Adipose tissue (tissue), 3 donors: ENCODE data around the gene GABARAP. TPM values are rescaled to one million over a fixed set of nuclear protein-coding genes. Genes with fewer than 3 reads are reported as not detected.

Experiments
- H3K27ac ChIP-seq: one replicate; pipeline ENCODE4 v1.5.1; 2013; ENCODE audit warnings: low read depth, low read length
- WGBS, 3 donors: extraction: QIAGEN DNeasy Blood & Tissue Kit; methylation state at CpG; one replicate each; pipeline ENCODE4 v1.1.7; 2013; 5-methylcytosine and 5-hydroxymethylcytosine counted together
- polyA plus RNA-seq, 3 donors: library from polyadenylated mRNA; stranded (reverse); fragments of 200-250 nt; gene quantifications; one replicate each; pipeline ENCODE4 v1.2.3, GENCODE V29; 2013
- donor health status: healthy with polysubstance abuse.
- donor health status: Bipolar disorder and iron deficiency.
- donor health status: healthy.

The GABARAP gene
- polyA plus RNA-seq, 3 donors = 485 to 1,093 (median 668) TPM

DNA sequence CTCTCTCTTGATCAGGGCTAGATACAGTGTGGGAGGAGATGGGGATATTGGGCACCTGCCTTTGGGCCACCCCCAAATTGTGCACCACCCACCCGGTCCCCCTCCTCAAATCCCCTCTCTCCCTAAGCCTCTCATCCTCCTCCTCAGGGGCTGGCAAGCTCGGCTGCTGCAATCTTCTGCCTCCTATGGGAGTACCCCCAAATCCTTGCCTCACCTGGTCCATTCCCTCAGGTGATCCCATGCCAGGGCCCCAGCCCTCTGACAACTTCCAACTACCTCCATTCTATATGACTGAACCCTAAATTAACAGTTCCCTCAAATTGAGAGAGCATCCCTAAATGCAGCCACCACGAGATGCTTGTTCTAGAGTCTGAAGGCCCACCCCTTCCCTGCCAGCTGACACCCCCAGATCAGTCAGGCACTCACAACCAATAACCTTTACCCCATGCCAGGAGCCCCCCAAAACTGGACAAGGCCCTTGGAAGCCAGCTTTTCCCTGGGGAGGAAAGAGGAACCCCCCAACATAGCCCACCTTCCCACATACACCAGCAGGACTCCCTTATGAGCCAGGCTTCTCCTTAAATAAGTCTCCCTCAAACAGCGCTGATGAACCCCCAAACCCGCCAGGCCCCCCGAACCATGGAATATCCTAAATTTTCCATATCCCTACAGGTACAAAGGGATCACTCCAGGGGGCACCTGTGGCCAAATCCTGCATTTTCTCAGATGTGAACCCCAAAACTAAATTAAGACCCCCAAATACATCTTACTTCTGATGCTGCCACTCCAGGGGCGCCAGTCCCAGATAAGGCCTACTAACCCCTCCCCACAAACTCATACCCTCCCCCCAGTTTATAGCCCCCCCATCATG lies 25.8 kb downstream of the GABARAP start:
- WGBS, 3 donors = 22 to 34% (median 25%) methylated on average over 7 of the region's 7 CpGs
- H3K27ac ChIP-seq = no peak overlapping the region

DNA sequence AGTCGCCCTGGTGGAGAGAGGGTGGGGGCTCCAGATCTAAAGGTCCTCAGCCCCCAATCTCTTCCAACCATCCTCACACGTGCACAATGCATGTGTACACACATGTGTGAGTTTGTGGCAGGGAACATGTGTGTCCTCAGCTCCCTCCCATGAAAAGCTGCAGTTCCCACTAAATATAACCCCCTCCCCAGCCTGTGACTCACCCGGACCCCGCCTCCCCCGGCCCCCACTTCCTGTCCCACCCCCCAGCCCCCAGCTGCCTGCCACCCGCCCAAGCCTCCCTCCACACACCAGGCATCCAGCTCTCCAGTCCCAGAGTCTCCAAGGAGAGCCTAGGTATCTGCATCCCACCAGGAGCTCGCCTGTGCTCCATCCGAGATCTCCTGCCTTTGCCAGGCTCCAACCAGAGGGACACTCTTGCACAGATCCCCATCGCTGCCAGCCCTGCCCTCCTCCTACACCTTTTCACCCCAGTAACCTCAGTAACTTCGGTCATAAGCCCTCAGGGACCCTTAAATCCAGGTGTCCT lies 26.5 kb downstream of the GABARAP start:
- 8 to 27% (median 18%) methylated on average over 9 to 10 of the region's 10 CpGs for WGBS, 3 donors

DNA sequence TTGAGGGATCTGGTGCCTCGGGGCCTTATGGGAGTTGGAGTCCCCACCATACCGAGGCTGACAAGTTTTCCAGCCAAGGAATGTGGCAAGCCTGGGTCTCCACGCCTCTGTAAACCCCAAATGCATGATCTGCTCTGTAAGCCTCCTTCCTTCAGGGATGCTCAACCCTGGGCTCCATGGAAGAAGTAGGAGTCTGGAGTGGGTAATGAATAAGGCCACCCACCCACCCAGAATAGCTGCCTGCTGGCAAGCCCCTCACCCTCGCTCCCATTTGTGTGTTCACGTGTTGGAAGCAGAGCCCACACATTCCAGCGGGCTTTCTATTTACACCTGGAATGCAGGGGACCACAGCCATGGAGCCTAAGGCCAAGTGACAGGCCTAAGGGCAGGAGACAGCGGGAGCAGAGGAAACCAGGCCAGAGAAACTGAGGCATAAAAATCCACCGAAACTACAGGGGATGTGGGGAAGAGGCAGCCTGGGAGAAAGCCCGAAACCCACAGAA lies 27.1 kb downstream of the GABARAP start:
- WGBS, 3 donors = 21 to 28% (median 22%) methylated on average over 9 of the region's 9 CpGs
- H3K27ac ChIP-seq = no peak overlapping the region

More for the DNA sequence above, 26.5 kb downstream of the GABARAP start:
- H3K27ac ChIP-seq = no peak overlapping the region

DNA sequence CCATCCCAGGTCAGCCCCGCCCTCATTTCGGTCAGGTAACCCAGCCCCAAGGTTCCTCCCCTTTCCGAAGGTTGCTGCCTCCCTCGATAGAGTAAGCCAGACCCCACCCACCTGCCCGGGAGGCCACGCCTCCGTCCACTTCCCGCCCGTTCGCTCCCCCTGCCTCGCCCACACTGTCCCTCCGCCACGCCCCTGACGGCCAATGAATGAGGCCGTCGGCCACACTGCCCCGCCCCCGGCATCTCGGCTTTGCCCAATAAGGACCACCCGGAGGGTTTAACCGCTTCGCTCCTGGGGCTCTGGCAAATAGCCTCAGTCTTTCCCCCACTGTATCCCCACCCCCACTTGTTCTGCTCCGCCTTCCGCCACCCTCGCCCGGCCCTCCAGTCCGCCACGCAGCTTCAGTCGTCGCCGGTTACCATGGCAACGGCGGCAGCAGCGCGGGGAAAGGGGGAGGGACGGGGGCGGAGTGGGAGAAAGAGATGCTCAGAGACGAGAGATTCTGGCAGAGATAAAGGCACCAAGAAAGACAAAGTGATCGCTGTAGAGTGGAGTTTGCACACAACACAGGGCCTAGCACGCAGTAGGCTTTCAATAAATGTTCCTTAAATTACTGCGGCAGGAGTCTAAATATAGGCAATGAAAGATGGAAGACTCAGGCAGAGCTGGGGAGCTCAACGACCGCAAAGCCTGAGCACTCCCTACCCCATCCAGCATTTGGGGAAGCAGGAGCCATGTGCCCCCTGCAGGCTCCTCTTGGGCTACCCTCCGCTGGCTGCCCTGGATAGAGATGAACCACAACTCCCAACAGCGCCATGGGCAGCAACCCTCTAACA lies 27.7 kb downstream of the GABARAP start:
- H3K27ac ChIP-seq = no peak overlapping the region
- 0 to 1% (median 1%) methylated on average over 44 to 45 of the region's 45 CpGs for WGBS, 3 donors

DNA sequence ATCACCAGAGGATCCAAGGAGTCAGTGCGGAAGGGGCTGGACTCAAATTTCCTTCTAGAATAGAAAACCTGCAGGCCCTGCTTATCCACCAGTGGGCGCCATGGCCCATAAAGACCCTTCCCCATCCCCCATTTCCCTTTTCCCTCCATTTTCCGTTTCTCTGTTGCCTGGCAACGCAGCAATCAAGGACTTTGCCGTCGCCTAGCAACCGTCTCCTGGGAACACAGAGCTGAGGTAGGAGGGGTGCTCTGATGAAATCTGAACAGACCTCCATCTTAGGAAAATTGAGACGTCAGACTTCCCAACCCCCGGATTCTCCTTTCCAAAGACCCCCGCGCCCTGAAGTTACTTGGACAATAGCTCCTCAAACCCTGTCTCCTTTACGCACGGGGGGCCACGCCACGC lies 28.4 kb downstream of the GABARAP start:
- 2 to 5% (median 3%) methylated on average over 15 of the region's 15 CpGs for WGBS, 3 donors
- H3K27ac ChIP-seq = no peak overlapping the region

DNA sequence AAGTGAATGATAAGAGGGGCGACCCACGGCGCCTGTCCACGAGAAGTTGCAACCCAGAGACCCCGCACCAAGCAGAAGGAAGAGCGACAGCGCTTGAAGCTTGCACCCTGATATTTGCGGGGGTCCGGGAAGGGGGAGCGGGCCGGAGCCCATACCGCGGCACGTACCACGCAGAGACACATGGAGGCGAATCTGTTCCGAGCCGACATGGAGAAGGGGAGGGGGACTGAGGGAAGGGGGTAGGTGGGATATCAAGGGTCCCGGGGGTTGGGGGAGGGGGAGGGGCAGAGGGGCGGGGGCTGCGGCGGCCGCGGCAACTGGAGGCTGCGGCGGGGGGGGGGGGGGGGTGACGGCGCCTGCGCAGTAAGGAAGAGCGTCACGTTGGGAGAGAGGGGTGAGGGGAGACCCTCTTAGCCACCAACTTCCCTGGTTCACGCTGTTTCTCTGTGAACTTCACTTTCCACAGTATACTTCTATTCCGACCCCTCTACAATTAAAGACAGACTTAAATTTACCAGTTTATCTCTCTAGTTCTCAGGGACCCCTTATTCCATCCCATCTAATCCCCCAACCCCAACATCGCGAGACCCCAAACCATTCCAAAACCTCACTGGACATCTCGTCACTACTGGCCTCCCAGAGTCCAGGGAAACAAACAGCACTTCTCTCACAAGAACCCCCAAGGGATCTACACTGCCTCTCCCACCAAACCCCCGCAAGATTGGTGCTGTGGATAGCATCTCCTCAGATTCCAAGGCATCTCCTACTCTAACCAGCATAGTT lies 30.6 kb downstream of the GABARAP start:
- 39 to 62% (median 58%) methylated on average over 24 to 34 of the region's 37 CpGs for WGBS, 3 donors
- H3K27ac ChIP-seq = no peak overlapping the region

DNA sequence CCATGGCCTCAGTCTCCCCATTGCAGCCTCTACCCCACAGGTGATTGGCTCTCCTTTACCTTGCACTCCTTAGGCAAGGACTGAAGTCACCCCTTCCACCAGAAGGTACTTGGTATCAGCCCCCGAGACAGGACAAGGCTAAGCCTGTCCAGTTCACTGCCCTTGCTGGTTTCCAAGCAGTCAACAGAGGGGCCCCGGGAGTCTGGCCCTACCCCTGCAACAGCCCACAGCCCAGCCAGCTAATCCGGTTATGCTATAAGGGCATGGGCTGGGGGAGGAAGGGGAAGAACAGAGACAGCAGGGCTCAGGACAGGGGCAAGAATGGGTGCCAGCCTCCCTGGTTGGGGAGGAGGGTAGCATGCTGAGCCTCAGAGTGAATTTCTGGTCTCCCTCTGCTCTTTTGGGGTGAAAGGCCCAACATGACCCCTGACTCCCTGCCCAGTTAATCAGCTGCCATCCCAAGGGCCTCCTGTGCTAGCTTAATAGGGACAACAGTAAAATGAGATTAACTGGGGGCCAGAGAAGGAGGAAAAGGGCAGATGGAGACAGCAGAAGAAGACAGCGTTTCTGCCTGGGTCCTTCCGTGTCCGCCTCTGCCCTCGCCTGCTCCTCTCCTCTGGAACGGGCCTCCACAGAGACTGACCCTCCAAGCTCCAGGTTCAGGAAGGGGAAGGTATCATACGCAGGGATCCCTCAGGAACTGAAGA lies 33.3 kb downstream of the GABARAP start:
- WGBS, 3 donors = 82 to 91% (median 85%) methylated on average over 9 of the region's 9 CpGs
- no peak overlapping the region for H3K27ac ChIP-seq

DNA sequence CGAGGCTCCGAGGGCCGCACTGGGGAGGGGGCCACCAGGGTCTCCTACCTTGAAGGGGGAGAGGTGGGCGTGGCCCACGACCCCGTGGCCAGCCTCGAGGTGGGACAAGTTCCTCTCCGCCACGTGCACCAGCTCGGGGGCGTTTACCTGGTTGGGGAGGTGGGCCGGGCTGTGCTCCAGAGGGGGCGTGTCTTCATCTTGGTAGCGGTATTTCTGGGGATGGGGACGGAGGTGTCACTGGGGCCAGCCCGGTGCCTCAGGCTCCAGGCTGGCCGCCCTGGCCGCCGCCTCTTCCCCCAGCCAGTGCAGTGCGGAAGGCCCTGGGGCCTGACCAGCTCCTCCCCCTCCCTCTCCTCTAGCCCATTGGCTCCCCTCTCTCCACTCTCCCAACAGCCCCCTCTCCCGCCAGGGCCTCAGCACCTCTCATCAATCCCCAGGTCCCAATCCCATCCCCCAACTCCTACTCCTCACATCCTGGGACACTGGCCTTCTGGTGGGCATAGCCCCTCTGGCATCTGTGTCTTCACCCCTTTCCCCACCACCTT lies 34.1 kb downstream of the GABARAP start:
- 49 to 71% (median 58%) methylated on average over 21 of the region's 21 CpGs for WGBS, 3 donors
- no peak overlapping the region for H3K27ac ChIP-seq

DNA sequence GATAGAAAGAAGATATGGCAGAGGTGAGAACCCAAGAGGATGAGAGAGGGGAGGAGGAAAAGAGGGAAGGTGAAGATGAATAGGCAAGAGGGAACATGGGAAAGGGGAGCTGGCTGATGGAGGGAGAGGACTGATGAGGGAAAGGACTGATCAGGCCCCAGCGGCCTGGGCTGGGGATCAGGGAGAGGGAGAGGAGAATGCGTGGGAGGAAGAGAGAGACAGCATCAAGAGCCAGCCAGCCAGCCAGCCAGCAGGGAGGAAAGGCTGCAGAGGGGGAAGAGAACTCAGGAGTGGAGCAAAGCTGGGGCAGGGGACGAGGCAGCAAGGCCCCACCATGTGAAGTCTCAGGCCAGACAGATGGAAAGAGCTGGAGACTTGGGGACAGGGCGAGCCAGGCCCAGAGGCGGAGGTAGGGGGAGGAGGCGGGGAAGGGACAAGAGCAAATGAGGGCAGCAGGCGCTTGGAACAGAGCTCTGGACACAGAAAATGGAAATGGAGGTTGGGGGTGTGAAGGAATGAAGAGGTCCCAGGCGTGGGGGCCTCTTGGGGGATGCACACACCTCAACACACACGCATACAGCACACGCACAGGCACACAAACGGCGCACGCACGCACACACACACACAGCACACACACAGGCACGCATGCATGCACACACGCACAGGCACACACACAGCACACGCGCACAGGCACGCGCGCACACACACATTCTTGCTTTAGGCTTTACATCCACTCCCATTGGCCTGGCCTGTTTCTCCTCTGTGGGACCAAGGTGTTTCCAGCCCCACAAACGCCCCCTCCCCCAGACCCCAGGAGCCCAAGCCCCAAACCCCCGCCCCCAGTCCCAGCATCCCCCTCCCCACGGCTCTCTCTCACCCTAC lies 34.9 kb downstream of the GABARAP start:
- H3K27ac ChIP-seq = no peak overlapping the region
- 65 to 80% (median 68%) methylated on average over 21 to 24 of the region's 24 CpGs for WGBS, 3 donors

DNA sequence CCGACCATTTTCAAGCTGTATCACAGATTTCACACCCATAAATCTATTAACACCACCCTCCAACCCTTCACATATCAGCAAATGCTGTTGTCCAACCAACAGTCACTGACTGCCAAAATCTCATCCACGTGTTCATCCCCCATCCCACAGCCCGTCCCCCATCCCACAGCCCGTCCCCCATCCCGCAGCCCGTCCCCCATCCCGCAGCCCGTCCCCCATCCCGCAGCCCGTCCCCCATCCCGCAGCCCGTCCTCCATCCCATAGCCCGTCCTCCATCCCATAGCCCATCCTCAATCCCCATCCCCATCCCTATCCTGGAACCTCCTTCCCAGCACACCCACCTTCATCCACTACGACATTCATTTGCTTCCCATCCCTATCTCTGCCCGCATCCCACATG lies 36.7 kb downstream of the GABARAP start:
- WGBS, 3 donors = 41 to 66% (median 51%) methylated on average over 15 of the region's 15 CpGs
- no peak overlapping the region for H3K27ac ChIP-seq

DNA sequence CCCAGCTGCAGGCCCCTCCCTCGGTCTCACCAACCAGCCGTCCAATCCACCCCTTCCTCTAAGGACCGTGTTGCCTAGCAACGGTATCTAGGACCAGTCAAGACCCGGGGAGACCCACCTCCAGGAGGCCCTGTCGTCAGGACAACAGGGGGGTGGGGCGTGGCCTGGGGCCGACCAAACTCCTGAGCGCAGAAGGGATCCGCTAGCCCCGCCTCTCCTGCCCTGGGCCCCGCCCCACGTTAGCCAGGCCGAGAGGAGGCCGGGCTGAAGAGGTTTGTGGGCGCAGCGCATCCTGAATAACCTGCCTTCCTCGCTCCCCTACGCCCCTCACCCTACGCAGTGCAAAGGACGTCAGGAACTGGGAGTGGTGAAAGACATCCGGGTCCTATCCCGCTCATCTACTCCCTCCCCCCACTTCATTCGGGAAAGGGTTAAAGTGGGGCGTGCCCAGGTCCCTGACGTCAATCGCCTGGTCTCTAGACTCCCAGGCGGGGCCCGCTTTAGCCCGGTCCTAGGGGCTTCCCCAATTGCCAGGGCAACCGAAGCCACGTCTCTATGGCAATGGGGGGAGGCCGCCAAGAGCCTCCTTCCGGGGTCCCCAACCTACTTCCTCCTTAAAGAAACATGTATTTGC lies 37.3 kb downstream of the GABARAP start:
- 0 to 2% (median 1%) methylated on average over 34 of the region's 34 CpGs for WGBS, 3 donors
- H3K27ac ChIP-seq = no peak overlapping the region

DNA sequence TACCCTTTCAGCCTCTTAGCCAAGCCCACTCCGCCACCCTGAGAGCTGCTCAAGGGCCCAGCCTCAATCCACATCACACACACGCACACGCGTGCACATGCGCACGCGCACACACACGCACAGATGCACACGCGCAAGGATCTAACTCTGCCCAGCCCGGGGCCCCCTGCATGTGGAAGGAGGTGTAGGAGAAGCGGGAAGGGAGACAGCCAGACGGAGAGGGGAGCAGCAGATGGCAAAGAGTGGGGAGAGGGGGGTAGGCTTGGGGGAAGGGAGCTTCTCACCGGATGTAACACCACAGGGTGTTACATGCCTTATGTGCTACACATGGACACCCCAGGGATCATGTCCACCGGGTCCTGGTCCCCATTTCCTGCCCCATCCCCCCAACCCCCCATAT lies 37.9 kb downstream of the GABARAP start:
- H3K27ac ChIP-seq = no peak overlapping the region
- WGBS, 3 donors = 72 to 82% (median 81%) methylated on average over 15 of the region's 15 CpGs

DNA sequence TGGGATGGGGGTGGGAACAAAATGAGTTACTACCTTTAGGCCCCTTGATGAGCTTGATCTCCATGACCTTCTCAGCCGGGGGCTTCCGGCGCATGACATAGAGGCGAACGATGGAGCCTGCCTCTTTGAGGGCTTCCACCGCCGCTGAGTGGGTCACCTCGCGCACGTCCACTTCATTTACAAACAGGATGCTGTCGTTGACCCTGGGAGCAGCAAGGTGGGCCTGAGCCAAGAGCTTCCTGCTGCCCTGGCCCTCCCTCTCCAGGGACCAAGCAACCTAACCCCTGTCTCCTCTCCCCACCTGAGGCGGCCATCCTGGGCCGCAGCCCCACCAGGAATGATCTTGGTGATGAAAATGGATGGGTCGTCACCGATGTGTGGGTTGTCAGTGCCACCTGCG lies 38.9 kb downstream of the GABARAP start:
- no peak overlapping the region for H3K27ac ChIP-seq
- WGBS, 3 donors = 92 to 93% (median 93%) methylated on average over 16 of the region's 16 CpGs

DNA sequence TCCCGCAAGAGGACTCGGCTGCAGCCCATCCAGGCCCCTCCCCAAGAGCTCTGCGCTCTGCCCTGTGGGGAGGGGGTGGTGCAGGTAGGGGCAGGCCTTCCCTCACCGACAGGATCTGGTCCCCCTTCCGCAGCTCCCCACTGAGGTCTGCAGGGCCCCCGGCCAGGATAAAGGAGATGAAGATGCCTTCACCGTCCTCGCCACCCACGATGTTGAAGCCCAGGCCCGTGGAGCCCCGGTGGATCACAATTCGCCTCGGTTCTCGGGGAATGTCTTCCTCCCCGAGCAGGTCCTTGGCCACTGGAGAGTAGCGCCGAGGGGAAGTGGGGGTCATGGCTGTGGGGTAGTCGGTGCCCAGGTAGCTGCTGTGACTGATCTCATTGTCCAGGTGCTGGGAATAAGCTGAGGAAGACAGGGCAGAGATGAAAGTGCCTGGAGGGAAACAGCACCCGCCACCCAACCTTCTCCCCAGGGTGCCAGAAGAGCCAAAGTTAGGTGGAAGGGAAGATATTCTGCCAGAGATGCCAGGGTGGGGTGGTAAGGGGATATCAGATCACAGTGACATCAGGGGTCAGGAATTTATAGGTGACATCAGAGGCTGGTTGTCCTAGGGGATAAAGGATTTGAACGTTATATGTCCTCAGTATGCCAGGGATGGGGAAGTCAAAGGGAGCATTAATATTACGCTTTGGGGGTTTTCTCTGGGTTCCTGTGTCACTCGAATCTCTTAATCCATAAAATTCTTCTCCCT lies 45.4 kb downstream of the GABARAP start:
- 90 to 92% (median 92%) methylated on average over 22 of the region's 22 CpGs for WGBS, 3 donors
- no peak overlapping the region for H3K27ac ChIP-seq

DNA sequence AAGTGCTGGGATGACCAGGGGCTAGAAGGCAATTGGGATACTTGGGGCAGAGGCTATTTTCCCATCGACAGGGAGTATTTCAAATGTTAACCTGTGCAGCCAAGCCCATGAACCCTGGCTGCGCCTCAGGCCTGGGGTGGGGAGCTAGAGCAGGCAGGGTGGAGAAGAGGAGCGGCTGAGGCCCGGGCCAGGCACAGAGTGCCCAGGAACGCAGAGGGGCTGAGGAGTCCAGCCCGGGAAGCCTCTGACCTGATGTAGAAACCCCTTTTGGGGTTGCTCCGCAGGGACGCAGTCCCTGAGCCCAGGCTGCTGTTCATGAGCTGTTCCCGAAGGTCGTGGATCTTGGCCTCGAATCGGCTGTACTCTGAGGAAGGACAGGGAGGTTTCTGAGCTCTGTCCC lies 46.3 kb downstream of the GABARAP start:
- no peak overlapping the region for H3K27ac ChIP-seq
- WGBS, 3 donors = 93 to 95% (median 94%) methylated on average over 12 of the region's 12 CpGs
